H1 (cell line): ENCODE measurements around the gene MAP6. TPM values are rescaled to one million over a fixed set of nuclear protein-coding genes. Genes with fewer than 3 reads are reported as not detected.
A peak's percentile ranks its signal among the peaks of the same experiment; 100 is the strongest.

Source experiments
- CTCF ChIA-PET: fragments of 300-600 bp; sonication (Branson Sonifier 250); formaldehyde crosslinking; loops from one replicate; lab custom pipeline; 2021; ENCODE audit not compliant: partially characterized antibody; lab: Charles Lee
- POLR2A ChIA-PET: fragments of 300-600 bp; sonication (Branson Sonifier 250); formaldehyde crosslinking; loops from one replicate; lab custom pipeline; 2021; ENCODE audit warnings: inconsistent platforms; ENCODE audit not compliant: partially characterized antibody; lab: Charles Lee
- DNase-seq, 2 experiments: peaks; one replicate each; pipeline versions ENCODE4 v3.0.0 to v3.0.0-alpha.2; 2010 to 2022; ENCODE audit warnings: low spot score in 2 of 2, low read depth in 1 of 2, mixed read lengths in 1 of 2
- FAIRE-seq: peaks from 2 replicates; lab custom pipeline; 2011; peaks lifted over from hg19 to GRCh38; lab: Jason Lieb, UNC
- H2AFZ ChIP-seq: 2 replicates; pipeline ENCODE4 v1.8.1; 2012; ENCODE audit warnings: low read length, inconsistent platforms
- H2AK5ac ChIP-seq: 2 replicates; pipeline ENCODE4 v1.6.1; 2013; ENCODE audit warnings: low read depth, low read length
- H2BK120ac ChIP-seq: replicated peaks from 2 replicates; pipeline ENCODE3; 2013; ENCODE audit warnings: low read depth, low read length, inconsistent platforms
- H2BK12ac ChIP-seq: 2 replicates; pipeline ENCODE4 v1.6.1; 2013; ENCODE audit warnings: low read depth, low read length
- H2BK15ac ChIP-seq: 2 replicates; pipeline ENCODE4 v1.6.1; 2013; ENCODE audit warnings: low read length
- H2BK20ac ChIP-seq: 2 replicates; pipeline ENCODE4 v1.6.1; 2013; ENCODE audit warnings: low read length
- H2BK5ac ChIP-seq: 2 replicates; pipeline ENCODE4 v1.6.1; 2013; ENCODE audit warnings: low read depth, low read length
- H3K14ac ChIP-seq: 2 replicates; pipeline ENCODE4 v1.6.1; 2013; ENCODE audit warnings: inconsistent platforms; ENCODE audit not compliant: insufficient read length
- H3K18ac ChIP-seq: 2 replicates; pipeline ENCODE4 v1.6.1; 2013; ENCODE audit warnings: low read length; ENCODE audit errors: extremely low read depth
- H3K23ac ChIP-seq: 2 replicates; pipeline ENCODE4 v1.6.1; 2013; ENCODE audit warnings: inconsistent platforms; ENCODE audit not compliant: insufficient read length
- H3K23me2 ChIP-seq: 2 replicates; pipeline ENCODE4 v1.6.1; 2013; ENCODE audit warnings: low read depth, low read length
- H3K27ac ChIP-seq: 2 replicates; pipeline ENCODE4 v1.6.1; 2011; ENCODE audit warnings: low read depth, low read length, inconsistent platforms
- H3K27me3 ChIP-seq, 4 experiments: replicated peaks in 1 of 4; 1 replicate in 1 of 4; 2 replicates in 3 of 4; pipeline versions ENCODE4 v1.6.1 to v1.8.1; 2011 to 2013; ENCODE audit warnings: low read length in 3 of 4, mild to moderate bottlenecking in 3 of 4, inconsistent platforms in 2 of 4, mixed read lengths in 2 of 4, moderate library complexity in 1 of 4; ENCODE audit not compliant: control insufficient read depth in 3 of 4, insufficient read depth in 3 of 4; ENCODE audit errors: extremely low read depth in 1 of 4
- H3K36me3 ChIP-seq, 4 experiments: 2 replicates each; pipeline versions ENCODE4 v1.6.1 to v1.8.1; 2011 to 2013; ENCODE audit warnings: mild to moderate bottlenecking in 4 of 4, low read length in 3 of 4, moderate library complexity in 2 of 4, control low read depth in 1 of 4, inconsistent platforms in 1 of 4; ENCODE audit not compliant: insufficient read depth in 4 of 4, control insufficient read depth in 2 of 4
- H3K4ac ChIP-seq: replicated peaks from 2 replicates; pipeline ENCODE3; 2013; ENCODE audit warnings: low read length, low read depth, mixed read lengths, inconsistent platforms; ENCODE audit not compliant: insufficient read length
- H3K4me1 ChIP-seq, 4 experiments: replicated peaks in 1 of 4; 1 replicate in 1 of 4; 2 replicates in 3 of 4; pipeline versions ENCODE4 v1.6.1 to v1.8.1; 2011 to 2013; ENCODE audit warnings: low read length in 3 of 4, inconsistent platforms in 2 of 4, mixed read lengths in 1 of 4; ENCODE audit not compliant: insufficient read depth in 4 of 4, control insufficient read depth in 3 of 4
- H3K4me2 ChIP-seq, 2 experiments: 2 replicates each; pipeline versions ENCODE4 v1.6.1 to v1.8.1; 2011 to 2013; ENCODE audit warnings: low read depth in 2 of 2, low read length in 2 of 2, control low read depth in 1 of 2, inconsistent platforms in 1 of 2, mild to moderate bottlenecking in 1 of 2; ENCODE audit not compliant: insufficient read depth in 1 of 2
- H3K4me3 ChIP-seq, 4 experiments: fragments of 200-600, 300-600 bp in 1 of 4; sonication (generic), shearing (Covaris generic), sonication (Bioruptor Twin) in 1 of 4; 2 replicates each; pipeline versions ENCODE4 v1.5.1 to v1.8.1; 2011 to 2016; ENCODE audit warnings: low read length in 4 of 4, low read depth in 3 of 4, control low read depth in 2 of 4, inconsistent platforms in 2 of 4, mild to moderate bottlenecking in 2 of 4, mixed read lengths in 1 of 4, moderate library complexity in 1 of 4; ENCODE audit not compliant: insufficient read depth in 2 of 4; ENCODE audit errors: extremely low read depth in 1 of 4
- H3K56ac ChIP-seq: replicated peaks from 2 replicates; pipeline ENCODE3; 2013; ENCODE audit warnings: low read depth, mild to moderate bottlenecking, mixed read lengths, low read length, inconsistent platforms; ENCODE audit not compliant: insufficient read length
- H3K79me1 ChIP-seq: 2 replicates; pipeline ENCODE4 v1.6.1; 2013; ENCODE audit warnings: low read depth, low read length, control low read depth
- H3K79me2 ChIP-seq, 2 experiments: 2 replicates each; pipeline versions ENCODE4 v1.6.1 to v1.8.1; 2012 to 2013; ENCODE audit warnings: low read length in 2 of 2, mild to moderate bottlenecking in 2 of 2, inconsistent platforms in 1 of 2; ENCODE audit not compliant: insufficient read depth in 2 of 2, control insufficient read depth in 1 of 2
- H3K9ac ChIP-seq, 4 experiments: replicated peaks in 1 of 4; 1 replicate in 1 of 4; 2 replicates in 3 of 4; pipeline versions ENCODE4 v1.6.1 to v1.8.1; 2011 to 2013; ENCODE audit warnings: low read depth in 3 of 4, low read length in 3 of 4, control low read depth in 2 of 4, mild to moderate bottlenecking in 2 of 4, moderate library complexity in 2 of 4, inconsistent platforms in 1 of 4; ENCODE audit errors: extremely low read depth in 1 of 4
- H3K9me3 ChIP-seq, 2 experiments: 2 replicates each; pipeline versions ENCODE4 v1.6.1 to v1.8.1; 2012 to 2013; ENCODE audit warnings: mild to moderate bottlenecking in 2 of 2, moderate library complexity in 2 of 2, control low read depth in 1 of 2, inconsistent platforms in 1 of 2, low read depth in 1 of 2, low read length in 1 of 2, mixed read lengths in 1 of 2; ENCODE audit not compliant: insufficient read depth in 2 of 2
- H4K20me1 ChIP-seq, 2 experiments: replicated peaks in 1 of 2; 2 replicates each; pipeline versions ENCODE3 to v1.8.1; 2011 to 2013; ENCODE audit warnings: inconsistent platforms in 2 of 2, low read length in 2 of 2, mild to moderate bottlenecking in 1 of 2; ENCODE audit not compliant: insufficient read depth in 2 of 2, control insufficient read depth in 1 of 2
- H4K5ac ChIP-seq: 2 replicates; pipeline ENCODE4 v1.6.1; 2013; ENCODE audit warnings: low read length, low read depth, mixed read lengths, inconsistent platforms; ENCODE audit not compliant: insufficient read length
- H4K8ac ChIP-seq: 2 replicates; pipeline ENCODE4 v1.8.0; 2013; ENCODE audit warnings: mild to moderate bottlenecking, moderate library complexity, low read length, inconsistent platforms; ENCODE audit not compliant: insufficient read depth; ENCODE audit errors: extremely low read depth
- H4K91ac ChIP-seq: replicated peaks from 2 replicates; pipeline ENCODE3; 2013; ENCODE audit warnings: low read length, mixed read lengths, inconsistent platforms; ENCODE audit not compliant: insufficient read length
- CHD2 ChIP-seq: IDR thresholded peaks from 2 replicates; pipeline ENCODE4 v1.6.1; 2012; ENCODE audit warnings: low read length, improper control_type of control experiment
- CREB1 ChIP-seq: IDR thresholded peaks from 2 replicates; pipeline ENCODE4 v1.6.1; 2012; ENCODE audit warnings: inconsistent platforms
- JUN ChIP-seq: IDR thresholded peaks from 2 replicates; pipeline ENCODE4 v1.6.1; 2011; ENCODE audit warnings: low read depth, mild to moderate bottlenecking, improper control_type of control experiment, low read length
- NANOG ChIP-seq: IDR thresholded peaks from 2 replicates; pipeline ENCODE4 v1.6.1; 2011; ENCODE audit warnings: low read length, low read depth, mild to moderate bottlenecking, inconsistent platforms; ENCODE audit not compliant: insufficient read depth, poor library complexity, severe bottlenecking
- POLR2A ChIP-seq, 2 experiments: IDR thresholded peaks; 1 replicate in 1 of 2; 2 replicates in 1 of 2; pipeline ENCODE4 v1.6.1; 2011; ENCODE audit warnings: low read depth in 2 of 2, low read length in 2 of 2, mild to moderate bottlenecking in 2 of 2; ENCODE audit errors: control extremely low read depth in 1 of 2
- WGBS, 2 experiments: shearing (Covaris generic) in 1 of 2; methylation state at CpG; one replicate each; pipeline versions ENCODE4 v1.1.6 to v1.1.7; 2013 to 2015; ENCODE audit warnings: low lambda C conversion rate in 2 of 2, mixed read lengths in 2 of 2, inconsistent platforms in 1 of 2, low coverage in 1 of 2, missing lambda C conversion rate in 1 of 2; ENCODE audit not compliant: insufficient replicate concordance in 2 of 2, insufficient coverage in 1 of 2, insufficient read length in 1 of 2; ENCODE audit errors: extremely low coverage in 1 of 2, missing lambda C conversion rate in 1 of 2; 5-methylcytosine and 5-hydroxymethylcytosine counted together
- polyA plus RNA-seq, 7 experiments: library from polyadenylated mRNA; depleted of rRNA in 3 of 7; stranded (reverse) in 5 of 7; unstranded in 2 of 7; fragments of >200 nt in 5 of 7; fragments of 200-250 nt in 2 of 7; gene quantifications; 1 replicate in 5 of 7; 2 replicates in 1 of 7; 4 replicates in 1 of 7; pipeline versions ENCODE4 v1.2.1 to v1.2.3, GENCODE V29; 2011 to 2013; ENCODE audit warnings: missing spikeins in 2 of 7, mixed read lengths in 2 of 7
- total RNA-seq: library from RNA; stranded (reverse); fragmentation: NEBNext Ultra II Directional; extraction: Animal tissue kit (Norgen Biotek cat#: 25700); gene quantifications from 2 replicates; pipeline ENCODE4 v1.2.1, GENCODE V29; 2021

Gene MAP6
- total and polyA plus RNA-seq, 2 of the 8 experiments (the other 6 are each of a cell fraction or from before 2014, with no cell fraction given) = 0.54 to 0.89 TPM

DNA sequence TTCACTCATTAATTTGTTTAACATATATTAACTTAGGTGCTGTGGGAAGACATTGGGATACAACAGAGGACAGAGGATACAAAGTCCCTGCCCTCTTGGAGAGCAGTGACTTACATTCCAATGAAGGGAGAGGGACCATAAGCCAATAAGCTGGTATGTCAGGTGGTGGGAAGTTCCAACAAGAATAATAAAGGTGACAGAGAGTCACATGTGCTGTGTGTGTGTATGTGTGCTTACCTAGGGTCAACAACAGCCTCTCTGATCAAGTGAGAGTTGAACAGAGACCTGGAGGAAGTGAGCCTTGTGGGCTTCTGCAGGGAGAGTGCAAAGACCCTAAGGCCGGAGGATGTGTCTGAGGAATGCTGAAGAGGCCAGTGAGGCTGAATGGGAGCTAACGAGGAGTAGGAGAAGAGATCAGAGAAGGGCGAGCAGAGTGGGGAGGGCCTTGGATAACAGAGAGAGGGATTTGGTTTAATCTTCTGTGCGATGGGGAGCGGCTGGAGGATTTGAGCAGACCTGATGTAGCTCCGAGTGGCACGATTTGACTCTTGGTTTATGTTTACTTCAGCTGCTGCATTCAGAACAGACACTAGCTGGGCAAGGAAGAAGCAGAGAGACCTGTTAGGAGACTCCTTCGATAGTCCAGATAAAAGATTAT, 35.3 kb downstream of the MAP6 start:
- H4K20me1 ChIP-seq = no peaks in the 10 kb centered on the region
- CTCF ChIA-PET = interaction anchor here (0.7 to 0.9 kb wide), 2 partner anchors 38 to 64 kb away, joined by 3 to 4 read pairs; no protein-coding TSS in a partner anchor

More for the DNA sequence above, 35.3 kb downstream of the MAP6 start:
- Histone ChIP-seq H3K79me1 (no peaks in the 10 kb centered on the region), H2BK15ac (peak overlapping the region; percentile 14; the same call in 1 of the 2 replicates), H3K56ac (no peak overlapping the region), H3K4me1 (peaks cover 0 to 6% (median 2%) of the 10 kb centered on the region in 4 experiments; a peak in 3 of 7 replicates), H3K36me3 (no peaks in the 10 kb centered on the region), H3K27ac (no peak overlapping the region), H2BK120ac (no peak overlapping the region), H2AFZ (no peak overlapping the region), H3K14ac (no peak overlapping the region), H3K4me3 (no peak overlapping the region), H3K79me2 (no peaks in the 10 kb centered on the region), H3K27me3 (no peaks in the 10 kb centered on the region; a peak in 1 of 7 replicates), H3K23ac (no peak overlapping the region), H3K4me2 (no peak overlapping the region), H2BK5ac (no peak overlapping the region), H3K9me3 (no peaks in the 10 kb centered on the region), H2AK5ac (no peak overlapping the region), H3K4ac (no peak overlapping the region), H4K91ac (no peak overlapping the region)
- WGBS, 2 experiments = 86% methylated on average over 8 of the region's 8 CpGs; no CpG with 5 or more reads in 1 of the 2 experiments
- no peak for DNase-seq
- TF ChIP-seq CREB1 (no peak), POLR2A (IDR thresholded peaks at IDR 0.05; ENCODE audit: control extremely low read depth in 1 of 2, low read depth in 2 of 2, low read length in 2 of 2) (no peak), NANOG (no peak), CHD2 (no peak), JUN (no peak)
- TF ChIP-seq, all 59 proteins: peak for 0
- no peak for FAIRE-seq
- Histone ChIP-seq H3K18ac (no peak overlapping the region), H2BK20ac (no peak overlapping the region; the same call in 1 of the 2 replicates), H4K8ac (no peak overlapping the region), H3K9ac (no peak overlapping the region), H3K23me2 (no peaks in the 10 kb centered on the region), H4K5ac (no peak overlapping the region), H2BK12ac (no peak overlapping the region)
- POLR2A ChIA-PET = no interaction called here
